IMR-90 (cell line): ENCODE results near the gene ROCK2. TPM values are rescaled to one million over a fixed set of nuclear protein-coding genes. Genes with fewer than 3 reads are reported as not detected.

Source experiments
- ATAC-seq: fragments of 200-7000 bp; cut with Tn5 transposase; 2 replicates; pipeline ENCODE4 v1.9.1; 2020; ENCODE audit warnings: low read depth, mild to moderate bottlenecking, moderate library complexity
- BruUV-seq: library from RNA; stranded (reverse); fragments of 400-500 nt; replicated peaks from 2 replicates; lab custom pipeline; 2021; lab: Mats Ljungman, UMichigan
- CTCF ChIA-PET: fragments of 300-600 bp; formaldehyde crosslinking; extraction: SDS; loops from one replicate; lab custom pipeline; 2021; ENCODE audit warnings: antibody characterized with exemption; lab: Yijun Ruan, JAX
- POLR2A ChIA-PET: fragments of 300-600 bp; sonication (Branson Sonifier 250); formaldehyde crosslinking; loops from one replicate; lab custom pipeline; 2022; ENCODE audit warnings: antibody characterized with exemption; ENCODE audit not compliant: unreplicated experiment; lab: Charles Lee
- DNase-seq: peaks from one replicate; pipeline ENCODE4 v3.0.0; 2013
- H2AFZ ChIP-seq: replicated peaks from 2 replicates; pipeline ENCODE3; 2013; ENCODE audit warnings: low read length, mild to moderate bottlenecking; ENCODE audit not compliant: poor library complexity
- H2AK5ac ChIP-seq: 2 replicates; pipeline ENCODE4 v1.6.1; 2013; ENCODE audit warnings: low read depth, low read length, inconsistent platforms
- H2AK9ac ChIP-seq: replicated peaks from 2 replicates; pipeline ENCODE3; 2013; ENCODE audit warnings: mild to moderate bottlenecking, low read depth, low read length, moderate library complexity; ENCODE audit not compliant: poor library complexity
- H2BK120ac ChIP-seq: 2 replicates; pipeline ENCODE4 v1.6.1; 2013; ENCODE audit warnings: low read depth, low read length, inconsistent platforms
- H2BK15ac ChIP-seq: 3 replicates; pipeline ENCODE4 v1.6.1; 2013; ENCODE audit warnings: low read depth, low read length, inconsistent platforms
- H2BK20ac ChIP-seq: 2 replicates; pipeline ENCODE4 v1.6.1; 2013; ENCODE audit warnings: low read depth, mild to moderate bottlenecking, inconsistent platforms, low read length, moderate library complexity
- H2BK5ac ChIP-seq: 2 replicates; pipeline ENCODE4 v1.6.1; 2013; ENCODE audit warnings: mild to moderate bottlenecking, low read depth, low read length, inconsistent platforms; ENCODE audit not compliant: poor library complexity, severe bottlenecking
- H3K14ac ChIP-seq: replicated peaks from 2 replicates; pipeline ENCODE4 v1.6.1; 2013; ENCODE audit warnings: low read depth, low read length, inconsistent platforms
- H3K18ac ChIP-seq: 2 replicates; pipeline ENCODE4 v1.6.1; 2013; ENCODE audit warnings: low read depth, low read length, control low read depth
- H3K23ac ChIP-seq: 2 replicates; pipeline ENCODE4 v1.6.1; 2013; ENCODE audit warnings: low read depth, low read length, inconsistent platforms
- H3K27ac ChIP-seq: 2 replicates; pipeline ENCODE4 v1.5.1; 2013; ENCODE audit warnings: mild to moderate bottlenecking, control low read depth, low read length; ENCODE audit not compliant: insufficient read depth
- H3K27me3 ChIP-seq: 2 replicates; pipeline ENCODE4 v1.6.1; 2013; ENCODE audit warnings: low read length; ENCODE audit not compliant: control insufficient read depth, insufficient read depth
- H3K36me3 ChIP-seq: 2 replicates; pipeline ENCODE4 v1.6.1; 2013; ENCODE audit warnings: low read length, mixed read lengths; ENCODE audit not compliant: control insufficient read depth, insufficient read depth
- H3K4ac ChIP-seq: 2 replicates; pipeline ENCODE4 v1.6.1; 2013; ENCODE audit warnings: low read depth, low read length, inconsistent platforms
- H3K4me1 ChIP-seq: 2 replicates; pipeline ENCODE4 v1.6.1; 2013; ENCODE audit warnings: low read length, mixed read lengths; ENCODE audit not compliant: control insufficient read depth, insufficient read depth
- H3K4me2 ChIP-seq: 2 replicates; pipeline ENCODE4 v1.6.1; 2013; ENCODE audit warnings: low read depth, mild to moderate bottlenecking, control low read depth, low read length, moderate library complexity
- H3K4me3 ChIP-seq: 2 replicates; pipeline ENCODE4 v1.5.1; 2013; ENCODE audit warnings: low read depth, mild to moderate bottlenecking, control low read depth, low read length, moderate library complexity; ENCODE audit not compliant: insufficient read depth
- H3K56ac ChIP-seq: 2 replicates; pipeline ENCODE4 v1.6.1; 2013; ENCODE audit warnings: low read length, inconsistent platforms; ENCODE audit not compliant: insufficient read depth; ENCODE audit errors: extremely low read depth
- H3K79me1 ChIP-seq, 2 experiments: 2 replicates each; pipeline ENCODE4 v1.6.1; 2013; ENCODE audit warnings: low read length in 2 of 2, inconsistent platforms in 1 of 2, low read depth in 1 of 2
- H3K9ac ChIP-seq: 2 replicates; pipeline ENCODE4 v1.6.1; 2013; ENCODE audit warnings: low read depth, low read length, control low read depth
- H3K9me1 ChIP-seq: 2 replicates; pipeline ENCODE4 v1.6.1; 2013; ENCODE audit warnings: low read length, inconsistent platforms; ENCODE audit not compliant: insufficient read depth
- H3K9me3 ChIP-seq: 2 replicates; pipeline ENCODE4 v1.6.1; 2013; ENCODE audit warnings: low read length; ENCODE audit not compliant: control insufficient read depth, insufficient read depth
- H4K20me1 ChIP-seq: 2 replicates; pipeline ENCODE4 v1.6.1; 2013; ENCODE audit warnings: low read length, inconsistent platforms; ENCODE audit not compliant: insufficient read depth
- H4K5ac ChIP-seq: 2 replicates; pipeline ENCODE4 v1.6.1; 2013; ENCODE audit warnings: mild to moderate bottlenecking, low read depth, low read length, control low read depth
- H4K8ac ChIP-seq, 2 experiments: 2 replicates each; pipeline ENCODE4 v1.6.1; 2013; ENCODE audit warnings: low read depth in 2 of 2, low read length in 2 of 2, control low read depth in 1 of 2, inconsistent platforms in 1 of 2
- H4K91ac ChIP-seq: 2 replicates; pipeline ENCODE4 v1.6.1; 2013; ENCODE audit warnings: low read depth, low read length, inconsistent platforms; ENCODE audit not compliant: insufficient read depth
- BHLHE40 ChIP-seq: fragments of 150-350 bp; IDR thresholded peaks from 2 replicates; pipeline ENCODE4 v1.6.1; 2016; ENCODE audit warnings: mild to moderate bottlenecking, low read depth, low read length
- CEBPB ChIP-seq: IDR thresholded peaks from 2 replicates; pipeline ENCODE4 v1.6.1; 2012; ENCODE audit warnings: low read depth, low read length, improper control_type of control experiment
- CHD1 ChIP-seq: IDR thresholded peaks from 2 replicates; pipeline ENCODE4 v1.6.1; 2012; ENCODE audit warnings: low read depth, low read length, improper control_type of control experiment
- ELK1 ChIP-seq: fragments of 150-350 bp; IDR thresholded peaks from 2 replicates; pipeline ENCODE4 v1.6.1; 2016; ENCODE audit warnings: low read depth, mild to moderate bottlenecking, low read length, moderate library complexity, borderline replicate concordance
- MAZ ChIP-seq: IDR thresholded peaks from 2 replicates; pipeline ENCODE4 v1.6.1; 2012; ENCODE audit warnings: low read depth, mild to moderate bottlenecking, low read length, improper control_type of control experiment, moderate library complexity, borderline replicate concordance
- NFE2L2 ChIP-seq: fragments of 150-350 bp; IDR thresholded peaks from 2 replicates; pipeline ENCODE4 v1.6.1; 2016; ENCODE audit warnings: low read depth, mild to moderate bottlenecking, low read length
- USF2 ChIP-seq: fragments of 150-350 bp; IDR thresholded peaks from 2 replicates; pipeline ENCODE4 v1.6.1; 2017; ENCODE audit warnings: mild to moderate bottlenecking, antibody characterized with exemption, low read length, low read depth
- WGBS, 2 experiments: methylation state at CpG; one replicate each; pipeline versions ENCODE4 v1.1.5 to v1.1.7; 2013; ENCODE audit warnings: missing lambda C conversion rate in 2 of 2; ENCODE audit not compliant: insufficient read length in 1 of 2; ENCODE audit errors: extremely low coverage in 2 of 2; 5-methylcytosine and 5-hydroxymethylcytosine counted together
- dilution Hi-C: fragments of 300-500 bp; cut with HindIII; formaldehyde crosslinking; loops from one replicate; pipeline ENCODE4 v1.14.3; 2018; ENCODE audit warnings: low sequenced_read_pairs; ENCODE audit not compliant: unreplicated experiment
- in situ Hi-C: fragments of 300-500 bp; cut with MboI; formaldehyde crosslinking; loops from 3 replicates; pipeline ENCODE4 v1.14.3; 2019; ENCODE audit warnings: low sequenced_read_pairs, inconsistent platforms, mixed read lengths
- intact Hi-C: fragments of 100-400 bp; cut with micrococcal nuclease; formaldehyde crosslinking; loops from 2 replicates; pipeline ENCODE4 v1.10.0; 2022
- polyA plus RNA-seq, 3 experiments: library from polyadenylated mRNA; depleted of rRNA; stranded (reverse); fragments of >200 nt; gene quantifications; 2 replicates each; pipeline ENCODE4 v1.2.3, GENCODE V29; 2012; ENCODE audit warnings: low replicate concordance in 1 of 3
- total RNA-seq: library from RNA; depleted of rRNA; stranded (reverse); fragments of >200 nt; gene quantifications from 2 replicates; pipeline ENCODE4 v1.2.3, GENCODE V29; 2012

Gene ROCK2
- total and polyA plus RNA-seq, 2 of the 4 experiments (the other 2 are of a cell fraction), result 9.0 to 28.3 TPM

- Histone ChIP-seq H2AK5ac (no peak overlapping the region), H2AFZ (no peak overlapping the region), H2BK120ac (no peak overlapping the region), H3K4ac (no peak overlapping the region), H3K79me1 (peaks cover 41 to 60% of the 10 kb centered on the region in 2 experiments), H3K4me3 (no peak overlapping the region), H2AK9ac (no peak overlapping the region), H3K14ac (no peak overlapping the region), H2BK15ac (no peak overlapping the region), H3K27ac (no peak overlapping the region), H3K56ac (no peak overlapping the region), H2BK5ac (no peak overlapping the region), H4K8ac (no peak overlapping the region), H4K5ac (no peak overlapping the region), H3K9ac (no peak overlapping the region), H3K36me3 (peaks cover 6% of the 10 kb centered on the region), H3K4me1 (no peaks in the 10 kb centered on the region; the same call in 1 of the 2 replicates), H3K23ac (no peak overlapping the region), H2BK20ac (no peak overlapping the region), H3K4me2 (no peak overlapping the region), H3K9me1 (peaks cover 3% of the 10 kb centered on the region), H3K9me3 (no peaks in the 10 kb centered on the region), H4K20me1 (peaks cover 25% of the 10 kb centered on the region; the same call in 1 of the 2 replicates), H3K18ac (no peak overlapping the region), H4K91ac (no peak overlapping the region), H3K27me3 (no peaks in the 10 kb centered on the region)
- ATAC-seq, result no peak
- no peak for DNase-seq
- no peak for TF ChIP-seq MAZ
- no peak for TF ChIP-seq USF2
- no peak for TF ChIP-seq BHLHE40
- TF ChIP-seq ELK1, result no peak
- no peak for TF ChIP-seq CHD1
- no peak for TF ChIP-seq CEBPB
- no peak for TF ChIP-seq NFE2L2
- in situ Hi-C loops, result loop anchor here (5.0 kb wide), 1 partner anchor 178 kb away; no protein-coding TSS in a partner anchor
- POLR2A ChIA-PET, result no interaction called here
- CTCF ChIA-PET, result no interaction called here
- intact Hi-C loops, result loop anchor here (5.0 to 10.0 kb wide), 2 partner anchors 103 to 346 kb away; partner anchors contain the start of gene ROCK2
- no TSS peak for BruUV-seq
- WGBS, 2 experiments, result 83% methylated on average over 1 of the region's 2 CpGs; no CpG with 5 or more reads in 1 of the 2 experiments
- dilution Hi-C loops, result no loop called here
Measured at GRCh38 chr2:11239147-11239546, 105.3 kb downstream of the ROCK2 start.
